NT2/D1 (cell line): Measurements from ENCODE around the gene RSAD2.

Source experiments
- DNase-seq: peaks from one replicate; pipeline ENCODE4 v3.0.0-alpha.2; 2011; ENCODE audit warnings: low read depth, low spot score
- H3K27me3 ChIP-seq: 2 replicates; pipeline ENCODE4 v1.6.0; 2011; ENCODE audit warnings: mild to moderate bottlenecking; ENCODE audit not compliant: insufficient read length, insufficient read depth
- H3K36me3 ChIP-seq: 2 replicates; pipeline ENCODE4 v1.6.1; 2011; ENCODE audit warnings: mild to moderate bottlenecking, low read length, mixed read lengths; ENCODE audit not compliant: insufficient read depth, insufficient read length
- H3K4me1 ChIP-seq: 2 replicates; pipeline ENCODE4 v1.5.1; 2011; ENCODE audit not compliant: insufficient read depth, insufficient read length
- H3K4me3 ChIP-seq: 2 replicates; pipeline ENCODE4 v1.5.1; 2011; ENCODE audit warnings: low read depth; ENCODE audit not compliant: insufficient read length
- H3K9ac ChIP-seq: 2 replicates; pipeline ENCODE4 v1.6.0; 2011; ENCODE audit warnings: low read depth; ENCODE audit not compliant: insufficient read length
- H3K9me3 ChIP-seq: 2 replicates; pipeline ENCODE4 v1.5.1; 2011; ENCODE audit warnings: mild to moderate bottlenecking, low read length; ENCODE audit not compliant: insufficient read depth
- SUZ12 ChIP-seq: IDR thresholded peaks from 2 replicates; pipeline ENCODE4 v1.6.1; 2011; ENCODE audit not compliant: insufficient read length, insufficient read depth; ENCODE audit errors: extremely low read depth
- YY1 ChIP-seq: IDR thresholded peaks from 2 replicates; pipeline ENCODE4 v1.6.1; 2011; ENCODE audit not compliant: insufficient read length, insufficient read depth
- ZNF274 ChIP-seq: IDR thresholded peaks from 2 replicates; pipeline ENCODE4 v1.6.1; 2011; ENCODE audit warnings: mild to moderate bottlenecking, low read depth, low read length

RSAD2 gene

GRCh38 chr2:6946722-6947121, 69.1 kb downstream of the RSAD2 start:
- Histone ChIP-seq H3K9me3 (no peaks in the 10 kb centered on the region), H3K4me3 (no peak overlapping the region), H3K36me3 (peaks cover 14% of the 10 kb centered on the region), H3K4me1 (no peaks in the 10 kb centered on the region), H3K9ac (no peak overlapping the region), H3K27me3 (no peaks in the 10 kb centered on the region)
- no peak for DNase-seq
- TF ChIP-seq YY1 (no peak), ZNF274 (no peak), SUZ12 (no peak)
